C4-2B (cell line): ENCODE data around the gene CAMTA1.

Experiments used
- ZFX ChIP-seq: fragments of 450-650 bp; IDR thresholded peaks from 2 replicates; pipeline ENCODE4 v1.6.1; 2017
- TF ChIP-seq, protein P1 (sequence below): fragments of 450-650 bp; conservative IDR thresholded peaks from 2 replicates; pipeline ENCODE4 v1.5.1; 2017; ENCODE audit warnings: mild to moderate bottlenecking

DNA sequence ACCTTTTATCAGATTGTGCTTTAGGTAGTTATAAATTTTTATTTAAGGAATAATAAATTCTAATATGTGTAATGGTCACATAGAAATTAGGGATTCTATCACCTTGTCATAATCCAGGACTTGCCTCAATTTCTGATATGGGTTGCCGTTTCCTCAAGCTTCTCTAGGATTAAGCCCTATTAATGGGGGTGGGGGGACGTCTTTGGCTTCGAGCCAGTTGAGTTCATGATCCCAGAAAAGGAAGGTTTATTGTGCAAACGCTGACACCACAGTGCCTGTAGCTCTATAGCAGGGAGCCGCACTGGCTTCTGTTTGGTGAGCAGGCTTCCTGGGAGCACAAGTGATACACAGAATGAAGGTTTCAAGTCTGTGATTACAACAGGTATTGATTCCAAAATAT lies 963.9 kb downstream of the CAMTA1 start:
- TF ChIP-seq, protein P1, sequence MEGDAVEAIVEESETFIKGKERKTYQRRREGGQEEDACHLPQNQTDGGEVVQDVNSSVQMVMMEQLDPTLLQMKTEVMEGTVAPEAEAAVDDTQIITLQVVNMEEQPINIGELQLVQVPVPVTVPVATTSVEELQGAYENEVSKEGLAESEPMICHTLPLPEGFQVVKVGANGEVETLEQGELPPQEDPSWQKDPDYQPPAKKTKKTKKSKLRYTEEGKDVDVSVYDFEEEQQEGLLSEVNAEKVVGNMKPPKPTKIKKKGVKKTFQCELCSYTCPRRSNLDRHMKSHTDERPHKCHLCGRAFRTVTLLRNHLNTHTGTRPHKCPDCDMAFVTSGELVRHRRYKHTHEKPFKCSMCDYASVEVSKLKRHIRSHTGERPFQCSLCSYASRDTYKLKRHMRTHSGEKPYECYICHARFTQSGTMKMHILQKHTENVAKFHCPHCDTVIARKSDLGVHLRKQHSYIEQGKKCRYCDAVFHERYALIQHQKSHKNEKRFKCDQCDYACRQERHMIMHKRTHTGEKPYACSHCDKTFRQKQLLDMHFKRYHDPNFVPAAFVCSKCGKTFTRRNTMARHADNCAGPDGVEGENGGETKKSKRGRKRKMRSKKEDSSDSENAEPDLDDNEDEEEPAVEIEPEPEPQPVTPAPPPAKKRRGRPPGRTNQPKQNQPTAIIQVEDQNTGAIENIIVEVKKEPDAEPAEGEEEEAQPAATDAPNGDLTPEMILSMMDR: no peak
- no peak for TF ChIP-seq ZFX
